Stomach (tissue), 9 donors: ENCODE measurements around the gene MDFIC. TPM values are rescaled to one million over a fixed set of nuclear protein-coding genes. Genes with fewer than 3 reads are reported as not detected.

Experiments used
- DNase-seq, 2 donors: peaks; one replicate each; pipeline versions ENCODE4 v3.0.0 to v3.0.0-alpha.2; 2013 to 2019
- H3K27ac ChIP-seq, 5 donors: fragments of 200-600 bp in 4 of 5; sonication (generic) in 4 of 5; one replicate each; pipeline ENCODE4 v1.5.1; 2013 to 2019; ENCODE audit warnings: mild to moderate bottlenecking in 1 of 5, moderate library complexity in 1 of 5
- H3K27me3 ChIP-seq, 3 donors: fragments of 200-600 bp; sonication (generic); one replicate each; pipeline ENCODE4 v1.5.1; 2017 to 2019; ENCODE audit warnings: mixed run types in 1 of 3
- H3K36me3 ChIP-seq, 4 donors: fragments of 200-600 bp; sonication (generic); 1 replicate in 3 of 4; 2 replicates in 1 of 4; pipeline ENCODE4 v1.5.1; 2016 to 2019
- H3K4me1 ChIP-seq, 4 donors: fragments of 200-600 bp; sonication (generic); one replicate each; pipeline ENCODE4 v1.5.1; 2016 to 2019
- H3K4me3 ChIP-seq, 4 donors: fragments of 200-600 bp; sonication (generic) in 3 of 4; one replicate each; pipeline ENCODE4 v1.5.1; 2016 to 2019; ENCODE audit warnings: mild to moderate bottlenecking in 1 of 4
- H3K9me3 ChIP-seq, 4 donors: fragments of 200-600 bp; sonication (generic); one replicate each; pipeline ENCODE4 v1.5.1; 2016 to 2019
- CTCF ChIP-seq, 7 experiments: fragments of 450-650 bp in 4 of 7; fragments of 200-600 bp in 3 of 7; sonication (generic) in 3 of 7; IDR thresholded peaks; one replicate each; pipeline ENCODE4 v1.5.1; 2016 to 2019; ENCODE audit warnings: antibody characterized with exemption in 7 of 7, control low read depth in 2 of 7, mild to moderate bottlenecking in 1 of 7
- EP300 ChIP-seq: sonication (generic); formaldehyde crosslinking; IDR thresholded peaks from one replicate; pipeline ENCODE4 v1.6.1; 2017; ENCODE audit warnings: antibody characterized with exemption
- POLR2A ChIP-seq, 4 donors: fragments of 450-650 bp; IDR thresholded peaks; one replicate each; pipeline ENCODE4 v1.6.1; 2016; ENCODE audit warnings: antibody characterized with exemption in 4 of 4, control low read depth in 2 of 4, mild to moderate bottlenecking in 1 of 4, moderate library complexity in 1 of 4
- POLR2AphosphoS5 ChIP-seq, 3 donors: sonication (generic); formaldehyde crosslinking; IDR thresholded peaks; one replicate each; pipeline ENCODE4 v1.6.1; 2016; ENCODE audit warnings: antibody characterized with exemption in 3 of 3
- WGBS, 5 donors: extraction: QIAGEN DNeasy Blood & Tissue Kit in 3 of 5; methylation state at CpG; one replicate each; pipeline versions ENCODE4 v1.1.5 to v1.1.7; 2013 to 2018; 5-methylcytosine and 5-hydroxymethylcytosine counted together
- intact Hi-C: fragments of 100-400 bp; cut with DNase I; formaldehyde crosslinking; loops from one replicate; pipeline ENCODE4 v1.15.1; 2023; ENCODE audit warnings: low total_unique reads
- polyA plus RNA-seq, 3 donors: library from polyadenylated mRNA; stranded (reverse); fragments of 200-250 nt; gene quantifications; one replicate each; pipeline ENCODE4 v1.2.3, GENCODE V29; 2013
- total RNA-seq, 5 donors: library from RNA; depleted of rRNA; stranded (reverse); fragments of >200 nt; gene quantifications; one replicate each; pipeline versions ENCODE4 v1.1.0 to v1.2.3, GENCODE V29; 2014 to 2016
- donor health status: healthy with polysubstance abuse.
- donor health status: Bipolar disorder and iron deficiency.
- donor health status: healthy.

MDFIC gene
- total and polyA plus RNA-seq, 8 donors, result 6.9 to 39.8 (median 8.6) TPM

- TF ChIP-seq POLR2A (IDR thresholded peaks at IDR 0.05) (no peak), CTCF (IDR thresholded peaks at IDR 0.05) (no peak), POLR2AphosphoS5 (IDR thresholded peaks at IDR 0.05) (no peak), EP300 (no peak)
- 53 to 65% (median 62%) methylated on average over 3 of the region's 3 CpGs for WGBS, 5 donors
- Histone ChIP-seq H3K4me3 (no peak overlapping the region), H3K4me1 (no peaks in the 10 kb centered on the region), H3K27ac (no peak overlapping the region), H3K9me3 (no peaks in the 10 kb centered on the region), H3K36me3 (no peaks in the 10 kb centered on the region), H3K27me3 (no peaks in the 10 kb centered on the region)
- no peak for DNase-seq
- intact Hi-C loops, result no loop called here
Observed at GRCh38 chr7:115024276-115024675, 102.4 kb downstream of the MDFIC start.

- H3K36me3 ChIP-seq, result no peaks in the 10 kb centered on the region
- H3K4me3 ChIP-seq, result no peak overlapping the region
- H3K9me3 ChIP-seq, result no peaks in the 10 kb centered on the region
- TF ChIP-seq POLR2A (IDR thresholded peaks at IDR 0.05) (no peak), EP300 (no peak), POLR2AphosphoS5 (IDR thresholded peaks at IDR 0.05) (no peak), CTCF (IDR thresholded peaks at IDR 0.05) (no peak)
- H3K27ac ChIP-seq, result no peak overlapping the region
- DNase-seq, result peak in 1 of 2 donors; percentile 32
- no peaks in the 10 kb centered on the region for H3K4me1 ChIP-seq
- no peaks in the 10 kb centered on the region for H3K27me3 ChIP-seq
- intact Hi-C loops, result no loop called here
- WGBS, 5 donors, result 61 to 83% (median 77%) methylated on average over 5 of the region's 5 CpGs
Observed at GRCh38 chr7:115032715-115033703, 111.1 kb downstream of the MDFIC start.

GRCh38 chr7:115033917-115034459 is 112.1 kb downstream of the MDFIC start:
- intact Hi-C loops, result no loop called here
- H3K9me3 ChIP-seq, result no peaks in the 10 kb centered on the region
- no peak overlapping the region for H3K27ac ChIP-seq
- H3K36me3 ChIP-seq, result no peaks in the 10 kb centered on the region
- H3K27me3 ChIP-seq, result no peaks in the 10 kb centered on the region
- no peak for DNase-seq
- no peak overlapping the region for H3K4me3 ChIP-seq
- 69 to 96% (median 92%) methylated on average over 1 of the region's 1 CpG for WGBS, 5 donors
- no peaks in the 10 kb centered on the region for H3K4me1 ChIP-seq
- TF ChIP-seq POLR2AphosphoS5 (IDR thresholded peaks at IDR 0.05) (no peak), CTCF (IDR thresholded peaks at IDR 0.05) (no peak), POLR2A (IDR thresholded peaks at IDR 0.05) (no peak), EP300 (no peak)

GRCh38 chr7:115034515-115034914 is 112.6 kb downstream of the MDFIC start:
- intact Hi-C loops, result no loop called here
- 78 to 85% (median 83%) methylated on average over 2 of the region's 2 CpGs for WGBS, 5 donors

More at GRCh38 chr7:115034515-115034914, 112.6 kb downstream of the MDFIC start:
- no peak for DNase-seq
- Histone ChIP-seq H3K4me3 (no peak overlapping the region), H3K4me1 (no peaks in the 10 kb centered on the region), H3K9me3 (no peaks in the 10 kb centered on the region), H3K27ac (no peak overlapping the region), H3K27me3 (no peaks in the 10 kb centered on the region), H3K36me3 (no peaks in the 10 kb centered on the region)
- no peak for TF ChIP-seq POLR2A (IDR thresholded peaks at IDR 0.05)
- no peak for TF ChIP-seq POLR2AphosphoS5 (IDR thresholded peaks at IDR 0.05)
- TF ChIP-seq CTCF (IDR thresholded peaks at IDR 0.05), result no peak
- no peak for TF ChIP-seq EP300
